WTC11 (cell line): ENCODE measurements around the gene HRH4. TPM values are rescaled to one million over a fixed set of nuclear protein-coding genes. Genes with fewer than 3 reads are reported as not detected.

Experiments used
- ATAC-seq: fragments of 200-7000 bp; cut with Tn5 transposase; 2 replicates; pipeline ENCODE4 v1.10.0; 2021; ENCODE audit warnings: mild to moderate bottlenecking, moderate library complexity
- CTCF ChIA-PET: fragments of 300-600 bp; sonication (Branson Sonifier 250); formaldehyde crosslinking; loops from one replicate; lab custom pipeline; 2021; ENCODE audit warnings: antibody characterized with exemption; lab: Charles Lee
- POLR2A ChIA-PET: fragments of 350-600 bp; sonication (Branson Sonifier 250); formaldehyde crosslinking; loops from one replicate; lab custom pipeline; 2021; ENCODE audit warnings: antibody characterized with exemption; lab: Charles Lee
- DNase-seq: peaks from one replicate; pipeline ENCODE4 v3.0.0; 2021; ENCODE audit warnings: low spot score
- H3K27ac Mint-ChIP-seq: 2 replicates; pipeline ENCODE4 v1.8.0; 2021; ENCODE audit warnings: mixed read lengths
- H3K27me3 Mint-ChIP-seq: 2 replicates; pipeline ENCODE4 v1.8.0; 2021; ENCODE audit warnings: low read depth, mild to moderate bottlenecking, moderate library complexity, mixed read lengths
- H3K36me3 Mint-ChIP-seq: 2 replicates; pipeline ENCODE4 v1.8.0; 2021; ENCODE audit warnings: mixed read lengths
- H3K4me1 Mint-ChIP-seq: 2 replicates; pipeline ENCODE4 v1.8.0; 2022; ENCODE audit warnings: mixed read lengths
- H3K4me3 Mint-ChIP-seq: 2 replicates; pipeline ENCODE4 v1.8.0; 2021; ENCODE audit warnings: mild to moderate bottlenecking, moderate library complexity, mixed read lengths
- H3K9me3 Mint-ChIP-seq: 2 replicates; pipeline ENCODE4 v1.8.0; 2021; ENCODE audit warnings: mixed read lengths
- CBFB ChIP-seq: sonication (generic); formaldehyde crosslinking; IDR thresholded peaks from 2 replicates; pipeline ENCODE4 v1.8.1; 2022; ENCODE audit warnings: mild to moderate bottlenecking, low read depth, missing genetic modification reagents
- CREB1 ChIP-seq: sonication (generic); formaldehyde crosslinking; IDR thresholded peaks from 2 replicates; pipeline ENCODE4 v1.8.0; 2023; ENCODE audit warnings: mild to moderate bottlenecking, missing genetic modification reagents
- FOXP1 ChIP-seq: sonication (generic); formaldehyde crosslinking; IDR thresholded peaks from 2 replicates; pipeline ENCODE4 v1.8.0; 2022; ENCODE audit warnings: missing genetic modification reagents, mild to moderate bottlenecking, moderate library complexity, borderline replicate concordance
- GTF2I ChIP-seq: fragments of 250-450 bp; sonication (Bioruptor Pico); conservative IDR thresholded peaks from 2 replicates; pipeline ENCODE4 v1.4.0; 2021; ENCODE audit warnings: mild to moderate bottlenecking
- KAT7 ChIP-seq: sonication (generic); formaldehyde crosslinking; IDR thresholded peaks from 2 replicates; pipeline ENCODE4 v1.8.1; 2023; ENCODE audit warnings: missing genetic modification reagents, mild to moderate bottlenecking, borderline replicate concordance
- NFE2L1 ChIP-seq: sonication (generic); formaldehyde crosslinking; IDR thresholded peaks from 2 replicates; pipeline ENCODE4 v1.8.1; 2023; ENCODE audit warnings: missing genetic modification reagents
- NFYB ChIP-seq: sonication (generic); formaldehyde crosslinking; conservative IDR thresholded peaks from 2 replicates; pipeline ENCODE4 v1.8.0; 2022; ENCODE audit warnings: low read depth, missing genetic modification reagents
- NR2C2 ChIP-seq: sonication (generic); formaldehyde crosslinking; IDR thresholded peaks from 2 replicates; pipeline ENCODE4 v1.8.0; 2022; ENCODE audit warnings: mild to moderate bottlenecking, missing genetic modification reagents
- NR3C1 ChIP-seq: sonication (generic); formaldehyde crosslinking; conservative IDR thresholded peaks from 2 replicates; pipeline ENCODE4 v1.8.1; 2023; ENCODE audit warnings: low read depth, mild to moderate bottlenecking, missing genetic modification reagents
- TEAD4 ChIP-seq: sonication (generic); formaldehyde crosslinking; IDR thresholded peaks from 2 replicates; pipeline ENCODE4 v1.8.0; 2022; ENCODE audit warnings: mild to moderate bottlenecking, missing genetic modification reagents
- TP53 ChIP-seq: sonication (generic); formaldehyde crosslinking; IDR thresholded peaks from 2 replicates; pipeline ENCODE4 v1.8.1; 2023; ENCODE audit warnings: mild to moderate bottlenecking, missing genetic modification reagents
- ZNF396 ChIP-seq: fragments of 250-450 bp; sonication (Bioruptor Pico); IDR thresholded peaks from 2 replicates; pipeline ENCODE4 v1.8.0; 2021; ENCODE audit warnings: mild to moderate bottlenecking, moderate library complexity, borderline replicate concordance
- ZNF416 ChIP-seq: fragments of 250-450 bp; sonication (Bioruptor Pico); IDR thresholded peaks from 2 replicates; pipeline ENCODE4 v1.9.0; 2021; ENCODE audit warnings: mild to moderate bottlenecking, inconsistent platforms
- total RNA-seq: library from RNA; stranded (reverse); gene quantifications from 3 replicates; pipeline ENCODE4 v1.2.3, GENCODE V29; 2021
- TF ChIP-seq, protein P1 (sequence below): sonication (generic); formaldehyde crosslinking; IDR thresholded peaks from 2 replicates; pipeline ENCODE4 v1.8.1; 2022; ENCODE audit warnings: mild to moderate bottlenecking, missing genetic modification reagents, moderate library complexity, borderline replicate concordance
- TF ChIP-seq, protein P2 (sequence below): sonication (generic); formaldehyde crosslinking; IDR thresholded peaks from 2 replicates; pipeline ENCODE4 v1.8.1; 2023; ENCODE audit warnings: mild to moderate bottlenecking, missing genetic modification reagents
- TF ChIP-seq, protein P3 (sequence below): sonication (generic); formaldehyde crosslinking; conservative IDR thresholded peaks from 2 replicates; pipeline ENCODE4 v1.8.1; 2022; ENCODE audit warnings: mild to moderate bottlenecking, missing genetic modification reagents
- TF ChIP-seq, protein P4 (sequence below): sonication (generic); formaldehyde crosslinking; IDR thresholded peaks from 2 replicates; pipeline ENCODE4 v1.8.1; 2023; ENCODE audit warnings: mild to moderate bottlenecking, missing genetic modification reagents
- TF ChIP-seq, protein P5 (sequence below): sonication (generic); formaldehyde crosslinking; conservative IDR thresholded peaks from 2 replicates; pipeline ENCODE4 v1.8.1; 2023; ENCODE audit warnings: mild to moderate bottlenecking, low read depth, missing genetic modification reagents, moderate library complexity
- TF ChIP-seq, protein P6 (sequence below): sonication (generic); formaldehyde crosslinking; IDR thresholded peaks from 2 replicates; pipeline ENCODE4 v1.8.1; 2022; ENCODE audit warnings: mild to moderate bottlenecking, moderate library complexity, missing genetic modification reagents

Gene HRH4
- total RNA-seq, 1 experiment from 2014 or later = not detected

DNA sequence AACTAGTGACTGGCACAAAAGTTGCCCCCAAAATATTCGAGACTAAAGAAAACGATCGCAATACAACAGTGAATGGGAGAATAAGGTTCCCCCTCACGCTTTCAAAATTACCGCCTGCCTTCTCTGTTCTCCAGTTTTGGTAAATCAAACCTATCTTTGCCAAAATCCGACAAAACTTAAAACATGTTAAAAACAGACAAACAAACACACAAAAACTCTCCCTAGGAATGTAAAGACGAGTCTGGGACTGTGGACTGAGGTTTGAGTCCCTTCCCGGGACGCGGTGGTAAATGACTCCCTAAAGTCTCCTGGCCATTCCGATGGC is 34.4 kb upstream of the HRH4 start:
- CTCF ChIA-PET = interaction anchor here (1.0 to 1.4 kb wide), 4 partner anchors 13 to 249 kb away, joined by 4 to 8 read pairs (median 6); no protein-coding TSS in a partner anchor
- Mint-ChIP-seq H3K27ac (peak overlapping the region; percentile 100), H3K36me3 (peaks cover 5% of the 10 kb centered on the region), H3K9me3 (no peaks in the 10 kb centered on the region), H3K27me3 (peaks cover 8% of the 10 kb centered on the region)
- ATAC-seq = no peak
- TF ChIP-seq, protein P1, sequence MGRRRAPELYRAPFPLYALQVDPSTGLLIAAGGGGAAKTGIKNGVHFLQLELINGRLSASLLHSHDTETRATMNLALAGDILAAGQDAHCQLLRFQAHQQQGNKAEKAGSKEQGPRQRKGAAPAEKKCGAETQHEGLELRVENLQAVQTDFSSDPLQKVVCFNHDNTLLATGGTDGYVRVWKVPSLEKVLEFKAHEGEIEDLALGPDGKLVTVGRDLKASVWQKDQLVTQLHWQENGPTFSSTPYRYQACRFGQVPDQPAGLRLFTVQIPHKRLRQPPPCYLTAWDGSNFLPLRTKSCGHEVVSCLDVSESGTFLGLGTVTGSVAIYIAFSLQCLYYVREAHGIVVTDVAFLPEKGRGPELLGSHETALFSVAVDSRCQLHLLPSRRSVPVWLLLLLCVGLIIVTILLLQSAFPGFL (CRISPR knock-in tag) = 0 out of 2 replicates have a peak, but pooled peaks have one; percentile 13
- TF ChIP-seq NFE2L1 (CRISPR knock-in tag) (no peak), NFYB (CRISPR knock-in tag) (no peak), KAT7 (CRISPR knock-in tag) (no peak), TEAD4 (CRISPR knock-in tag) (peak; percentile 39; the same call in 1 of the 2 replicates), GTF2I (CRISPR knock-in tag) (no peak), NR3C1 (CRISPR knock-in tag) (no peak), ZNF396 (no peak)
- TF ChIP-seq, protein P2, sequence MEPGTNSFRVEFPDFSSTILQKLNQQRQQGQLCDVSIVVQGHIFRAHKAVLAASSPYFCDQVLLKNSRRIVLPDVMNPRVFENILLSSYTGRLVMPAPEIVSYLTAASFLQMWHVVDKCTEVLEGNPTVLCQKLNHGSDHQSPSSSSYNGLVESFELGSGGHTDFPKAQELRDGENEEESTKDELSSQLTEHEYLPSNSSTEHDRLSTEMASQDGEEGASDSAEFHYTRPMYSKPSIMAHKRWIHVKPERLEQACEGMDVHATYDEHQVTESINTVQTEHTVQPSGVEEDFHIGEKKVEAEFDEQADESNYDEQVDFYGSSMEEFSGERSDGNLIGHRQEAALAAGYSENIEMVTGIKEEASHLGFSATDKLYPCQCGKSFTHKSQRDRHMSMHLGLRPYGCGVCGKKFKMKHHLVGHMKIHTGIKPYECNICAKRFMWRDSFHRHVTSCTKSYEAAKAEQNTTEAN (CRISPR knock-in tag) = no peak
- TF ChIP-seq, protein P3, sequence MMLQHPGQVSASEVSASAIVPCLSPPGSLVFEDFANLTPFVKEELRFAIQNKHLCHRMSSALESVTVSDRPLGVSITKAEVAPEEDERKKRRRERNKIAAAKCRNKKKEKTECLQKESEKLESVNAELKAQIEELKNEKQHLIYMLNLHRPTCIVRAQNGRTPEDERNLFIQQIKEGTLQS (CRISPR knock-in tag) = no peak
- TF ChIP-seq, protein P4, sequence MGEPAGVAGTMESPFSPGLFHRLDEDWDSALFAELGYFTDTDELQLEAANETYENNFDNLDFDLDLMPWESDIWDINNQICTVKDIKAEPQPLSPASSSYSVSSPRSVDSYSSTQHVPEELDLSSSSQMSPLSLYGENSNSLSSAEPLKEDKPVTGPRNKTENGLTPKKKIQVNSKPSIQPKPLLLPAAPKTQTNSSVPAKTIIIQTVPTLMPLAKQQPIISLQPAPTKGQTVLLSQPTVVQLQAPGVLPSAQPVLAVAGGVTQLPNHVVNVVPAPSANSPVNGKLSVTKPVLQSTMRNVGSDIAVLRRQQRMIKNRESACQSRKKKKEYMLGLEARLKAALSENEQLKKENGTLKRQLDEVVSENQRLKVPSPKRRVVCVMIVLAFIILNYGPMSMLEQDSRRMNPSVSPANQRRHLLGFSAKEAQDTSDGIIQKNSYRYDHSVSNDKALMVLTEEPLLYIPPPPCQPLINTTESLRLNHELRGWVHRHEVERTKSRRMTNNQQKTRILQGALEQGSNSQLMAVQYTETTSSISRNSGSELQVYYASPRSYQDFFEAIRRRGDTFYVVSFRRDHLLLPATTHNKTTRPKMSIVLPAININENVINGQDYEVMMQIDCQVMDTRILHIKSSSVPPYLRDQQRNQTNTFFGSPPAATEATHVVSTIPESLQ (CRISPR knock-in tag) = no peak
- TF ChIP-seq, protein P5, sequence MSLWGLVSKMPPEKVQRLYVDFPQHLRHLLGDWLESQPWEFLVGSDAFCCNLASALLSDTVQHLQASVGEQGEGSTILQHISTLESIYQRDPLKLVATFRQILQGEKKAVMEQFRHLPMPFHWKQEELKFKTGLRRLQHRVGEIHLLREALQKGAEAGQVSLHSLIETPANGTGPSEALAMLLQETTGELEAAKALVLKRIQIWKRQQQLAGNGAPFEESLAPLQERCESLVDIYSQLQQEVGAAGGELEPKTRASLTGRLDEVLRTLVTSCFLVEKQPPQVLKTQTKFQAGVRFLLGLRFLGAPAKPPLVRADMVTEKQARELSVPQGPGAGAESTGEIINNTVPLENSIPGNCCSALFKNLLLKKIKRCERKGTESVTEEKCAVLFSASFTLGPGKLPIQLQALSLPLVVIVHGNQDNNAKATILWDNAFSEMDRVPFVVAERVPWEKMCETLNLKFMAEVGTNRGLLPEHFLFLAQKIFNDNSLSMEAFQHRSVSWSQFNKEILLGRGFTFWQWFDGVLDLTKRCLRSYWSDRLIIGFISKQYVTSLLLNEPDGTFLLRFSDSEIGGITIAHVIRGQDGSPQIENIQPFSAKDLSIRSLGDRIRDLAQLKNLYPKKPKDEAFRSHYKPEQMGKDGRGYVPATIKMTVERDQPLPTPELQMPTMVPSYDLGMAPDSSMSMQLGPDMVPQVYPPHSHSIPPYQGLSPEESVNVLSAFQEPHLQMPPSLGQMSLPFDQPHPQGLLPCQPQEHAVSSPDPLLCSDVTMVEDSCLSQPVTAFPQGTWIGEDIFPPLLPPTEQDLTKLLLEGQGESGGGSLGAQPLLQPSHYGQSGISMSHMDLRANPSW (CRISPR knock-in tag) = no peak
- TF ChIP-seq, all 79 proteins: peak for 2
- peak overlapping the region; percentile 93 for H3K4me3 Mint-ChIP-seq
- POLR2A ChIA-PET = interaction anchor here (0.7 to 1.9 kb wide), 4 partner anchors 16 to 287 kb away, joined by 3 to 13 read pairs (median 5); partner anchors contain the start of genes CABYR and OSBPL1A
- no peak for DNase-seq
- H3K4me1 Mint-ChIP-seq = peaks cover 21% of the 10 kb centered on the region

DNA sequence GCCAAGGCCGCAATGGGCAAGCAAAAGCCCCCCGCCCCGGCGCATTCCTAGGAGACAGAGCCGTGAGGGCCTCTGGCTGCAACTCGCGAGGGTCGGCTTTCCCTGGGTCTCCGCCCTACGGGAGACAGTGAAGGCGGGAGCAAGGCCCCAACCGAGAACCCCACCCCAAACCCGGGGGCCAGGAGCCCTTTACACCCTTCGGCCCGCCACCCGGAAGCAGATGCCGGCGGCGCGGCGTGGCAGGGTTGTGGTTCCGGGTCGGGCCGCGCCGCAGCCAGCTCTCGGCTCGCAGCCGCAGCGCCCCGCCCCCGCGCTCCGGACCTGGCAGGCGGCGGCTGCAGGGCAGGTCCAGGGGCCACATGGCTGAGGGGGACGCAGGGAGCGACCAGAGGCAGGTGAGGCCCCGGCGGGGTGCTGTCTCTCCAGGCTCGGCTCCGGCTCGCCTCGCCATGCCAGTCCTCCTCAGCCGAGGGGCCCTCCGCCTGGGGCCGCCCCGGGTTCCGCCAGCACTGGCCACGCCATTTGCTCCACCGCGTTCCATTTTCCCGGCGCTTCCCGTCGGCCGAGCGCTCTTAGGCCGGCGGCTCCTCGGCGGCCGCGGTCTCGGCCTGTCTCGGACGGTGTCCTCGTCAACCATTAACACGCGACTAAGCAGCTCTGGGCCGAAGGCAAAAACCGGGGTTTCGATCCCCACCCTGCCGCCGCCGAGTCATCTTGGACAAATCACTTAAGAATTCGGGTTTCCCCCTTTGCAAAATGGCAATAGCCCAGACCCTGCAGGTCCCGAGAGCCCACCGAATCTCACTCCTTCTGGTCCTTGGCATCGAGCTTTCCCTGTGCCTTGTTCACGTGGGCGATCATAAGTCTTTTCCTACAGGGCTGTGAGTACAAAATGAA is 33.8 kb upstream of the HRH4 start, which contains the start of gene IMPACT:
Gene IMPACT, plus strand, starts transcription at position 273 of the 897 bp plus-strand sequence. Its CDS starts 87 bp downstream, at position 360.
- ChIA-PET POLR2A (interaction anchor here (0.7 to 1.9 kb wide), 5 partner anchors 17 to 288 kb away, joined by 3 to 13 read pairs (median 3); partner anchors contain the start of genes CABYR and OSBPL1A), CTCF (interaction anchor here (1.0 to 1.4 kb wide), 4 partner anchors 13 to 250 kb away, joined by 4 to 8 read pairs (median 6); no protein-coding TSS in a partner anchor)
- peak; percentile 87 for DNase-seq
- ATAC-seq = peak; percentile 93
- H3K4me1 Mint-ChIP-seq = peaks cover 21% of the 10 kb centered on the region
- peak within 1 kb of the TSS; percentile 93 for H3K4me3 Mint-ChIP-seq
- peaks cover 8% of the 10 kb centered on the region for H3K36me3 Mint-ChIP-seq
- peak within 1 kb of the TSS; percentile 100 for H3K27ac Mint-ChIP-seq
- peaks cover 8% of the 10 kb centered on the region for H3K27me3 Mint-ChIP-seq
- H3K9me3 Mint-ChIP-seq = no peaks in the 10 kb centered on the region
- TF ChIP-seq, protein P1 (CRISPR knock-in tag) = peak; percentile 11; the same call in 1 of the 2 replicates
- TF ChIP-seq TEAD4 (CRISPR knock-in tag) (no peak), CREB1 (CRISPR knock-in tag) (0 out of 2 replicates have a peak, but pooled peaks have one; percentile 11), NR2C2 (CRISPR knock-in tag) (peak; percentile 99), ZNF416 (CRISPR knock-in tag) (peak; percentile 74; the same call in 1 of the 2 replicates), CBFB (CRISPR knock-in tag) (no peak), TP53 (0 out of 2 replicates have a peak, but pooled peaks have one; percentile 48), FOXP1 (CRISPR knock-in tag) (peak; percentile 52; the same call in 1 of the 2 replicates)
- TF ChIP-seq, protein P6, sequence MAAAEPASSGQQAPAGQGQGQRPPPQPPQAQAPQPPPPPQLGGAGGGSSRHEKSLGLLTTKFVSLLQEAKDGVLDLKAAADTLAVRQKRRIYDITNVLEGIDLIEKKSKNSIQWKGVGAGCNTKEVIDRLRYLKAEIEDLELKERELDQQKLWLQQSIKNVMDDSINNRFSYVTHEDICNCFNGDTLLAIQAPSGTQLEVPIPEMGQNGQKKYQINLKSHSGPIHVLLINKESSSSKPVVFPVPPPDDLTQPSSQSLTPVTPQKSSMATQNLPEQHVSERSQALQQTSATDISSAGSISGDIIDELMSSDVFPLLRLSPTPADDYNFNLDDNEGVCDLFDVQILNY (CRISPR knock-in tag) = peak; percentile 88; the same call in 1 of the 2 replicates
- TF ChIP-seq, protein P2 (CRISPR knock-in tag) = no peak
